GM21367 (cell line): ENCODE results near the gene PKIB.

Source experiments
- ATAC-seq: cut with Tn5 transposase; IDR thresholded peaks from one replicate; pipeline ENCODE4 v1.9.1; 2021; ENCODE audit not compliant: unreplicated experiment

PKIB gene

DNA sequence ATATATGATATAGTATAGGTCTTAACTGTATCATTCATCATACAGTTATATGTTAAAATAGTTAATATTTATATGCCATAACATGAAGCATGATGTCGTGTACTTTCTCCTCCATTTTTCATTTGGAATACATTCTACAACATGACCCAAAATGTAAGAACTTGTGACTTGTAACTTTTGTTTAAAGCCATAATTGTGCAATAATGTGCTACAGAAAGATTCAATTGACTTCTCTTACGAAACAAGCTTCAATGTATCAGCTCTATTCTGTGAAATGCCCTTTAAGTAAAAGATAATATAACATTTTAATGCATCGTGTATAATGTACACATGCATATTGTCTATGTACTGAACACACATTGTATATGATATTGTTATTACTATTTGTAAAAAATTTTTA, 92.6 kb downstream of the PKIB start:
- no peak for ATAC-seq

DNA sequence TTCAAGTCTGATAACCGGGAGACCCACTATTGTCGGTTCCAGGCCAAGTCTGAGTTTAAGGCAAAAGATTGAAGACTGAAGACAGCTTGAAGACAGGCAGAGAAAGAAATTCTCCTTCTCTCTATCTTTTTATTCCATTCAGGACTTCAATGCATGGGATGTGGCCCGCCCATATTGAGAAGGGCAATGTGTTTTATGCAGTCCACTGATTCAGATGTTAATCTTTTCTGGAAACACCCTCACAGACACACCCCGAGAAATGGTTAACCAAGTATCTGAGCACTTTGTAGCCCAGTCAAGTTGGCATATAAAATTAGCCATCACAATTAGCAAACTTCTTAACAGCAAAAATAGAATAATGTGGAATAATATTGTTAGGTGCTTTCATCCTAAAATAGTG, 93.9 kb downstream of the PKIB start:
- no peak for ATAC-seq

DNA sequence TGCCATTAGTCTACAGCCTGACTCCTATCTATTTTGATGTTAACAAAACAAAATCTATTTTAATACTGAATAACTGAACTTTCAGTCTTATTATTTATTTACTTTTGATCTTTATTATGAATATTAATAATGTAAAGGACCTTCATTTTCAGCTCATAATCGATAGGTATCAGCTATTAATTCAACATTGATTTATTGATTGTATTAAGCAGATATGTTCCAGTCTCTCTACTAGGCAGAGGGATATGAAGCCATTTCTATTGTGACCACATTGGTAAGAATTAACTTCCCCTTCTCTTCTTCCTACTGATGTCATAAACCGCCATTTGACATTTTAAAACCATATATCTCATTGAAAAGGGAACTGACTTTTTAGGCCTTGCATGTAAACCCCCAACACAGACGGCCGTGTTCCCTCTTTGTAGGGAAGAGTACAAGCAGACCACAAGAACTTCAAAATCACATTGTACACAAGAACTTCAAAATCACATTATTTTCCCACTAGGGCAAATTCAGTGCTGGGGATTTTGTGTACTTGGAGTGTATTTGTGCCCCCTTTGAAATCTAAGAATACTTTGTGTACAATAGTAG, 99.8 kb downstream of the PKIB start:
- ATAC-seq, result no peak

DNA sequence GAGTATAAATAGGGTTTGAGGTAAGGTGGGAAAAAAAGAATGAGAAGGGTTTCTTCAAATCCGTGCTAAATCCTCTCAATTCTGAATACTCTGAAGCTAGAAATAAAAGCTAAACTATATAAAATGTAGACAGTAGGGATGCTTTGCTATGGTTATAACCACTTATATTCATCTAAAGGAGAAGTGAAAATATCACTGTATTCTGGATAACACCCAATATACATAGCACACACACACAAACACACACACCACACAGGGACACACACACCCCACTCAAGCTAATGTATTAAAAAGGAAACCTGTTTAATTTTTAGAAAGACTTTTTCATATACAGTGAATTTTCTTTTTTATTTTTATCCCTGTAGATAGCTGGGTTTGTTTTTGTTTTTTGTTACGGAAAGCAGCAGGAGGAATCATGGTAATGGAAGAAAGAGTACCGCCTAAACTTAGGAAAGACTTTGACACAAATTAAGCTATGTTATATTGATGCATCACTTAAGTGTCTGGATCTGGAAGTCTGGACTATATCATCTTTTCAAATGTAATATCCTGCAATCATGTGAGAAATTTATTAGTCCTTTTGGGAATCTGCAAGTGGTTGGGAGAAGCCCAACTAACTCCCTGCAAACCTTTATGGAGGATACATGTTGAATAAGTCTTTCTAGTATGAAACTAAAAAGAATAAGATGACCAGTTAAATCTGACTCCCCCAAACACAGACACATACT, 100.9 kb downstream of the PKIB start:
- no peak for ATAC-seq

DNA sequence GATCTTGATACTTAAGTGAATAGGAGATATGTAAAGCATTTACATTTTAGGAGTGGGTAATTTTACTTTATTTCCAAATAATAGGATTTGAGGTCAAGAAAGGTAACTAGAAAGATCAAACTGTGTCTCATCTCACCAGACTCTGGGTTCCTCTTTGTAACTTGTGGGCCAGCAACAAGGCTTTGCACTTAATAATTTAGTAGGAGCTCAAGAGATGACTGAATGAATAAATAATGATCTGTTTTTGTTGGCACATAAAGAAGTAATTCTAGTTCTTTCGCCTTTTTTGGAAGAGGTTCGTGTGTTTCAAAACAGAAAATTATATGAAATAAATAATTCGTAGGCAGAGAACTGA, 101.9 kb downstream of the PKIB start:
- ATAC-seq, result no peak

DNA sequence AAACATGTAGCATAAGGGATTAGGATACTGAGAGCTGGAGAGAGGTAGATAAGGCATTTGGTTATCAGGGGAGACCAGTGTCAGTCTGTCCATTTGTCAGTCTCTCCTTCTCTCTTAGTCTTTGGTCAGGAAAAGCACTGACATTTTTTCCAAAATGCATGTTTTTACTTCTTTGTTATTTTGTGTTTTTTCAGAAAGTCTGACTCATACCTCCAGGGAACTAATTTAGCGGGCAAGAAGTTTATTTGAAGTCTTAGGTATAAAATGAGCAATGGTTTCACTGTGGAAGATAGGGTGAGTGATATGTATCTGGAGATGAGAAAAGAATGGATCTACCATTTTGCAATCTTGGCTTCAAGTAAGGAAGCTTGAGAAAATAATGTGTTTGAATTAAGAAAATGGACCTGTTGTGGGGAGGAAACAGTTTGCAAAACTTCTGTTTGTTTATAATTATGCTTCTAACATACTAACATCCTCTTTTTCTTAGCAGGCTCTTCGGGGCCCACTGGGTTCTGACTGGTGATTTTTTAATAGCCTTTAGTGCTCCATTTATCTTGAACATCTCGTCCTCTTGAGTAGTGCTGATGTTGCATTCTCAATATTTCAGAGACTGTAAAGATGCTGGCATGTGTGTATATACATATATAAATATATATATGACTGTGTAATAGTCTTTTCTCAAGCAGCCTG, 102.4 kb downstream of the PKIB start:
- no peak for ATAC-seq

- no peak for ATAC-seq
Measured at GRCh38 chr6:122713138-122713537, 102.9 kb downstream of the PKIB start.

GRCh38 chr6:122714059-122714458, 103.9 kb downstream of the PKIB start:
- no peak for ATAC-seq

DNA sequence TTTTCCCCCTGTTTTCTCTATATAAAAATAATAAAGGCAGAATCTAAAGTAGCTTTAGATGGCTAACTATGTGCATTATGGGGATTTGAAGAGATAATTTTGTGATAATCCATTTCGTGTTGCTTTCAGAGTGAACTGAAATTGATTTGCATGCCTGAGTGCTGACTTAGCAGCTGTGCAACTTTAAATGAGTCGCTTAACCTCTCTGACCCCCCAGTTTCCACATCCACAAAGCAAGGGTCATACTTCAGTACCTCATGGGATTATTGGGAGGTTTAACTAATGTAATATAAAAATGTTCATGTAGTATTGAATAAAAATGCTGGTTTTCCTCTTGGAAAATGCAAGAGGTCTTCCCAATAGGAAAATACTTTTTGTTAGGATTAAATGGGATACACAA, 105.5 kb downstream of the PKIB start:
- no peak for ATAC-seq

DNA sequence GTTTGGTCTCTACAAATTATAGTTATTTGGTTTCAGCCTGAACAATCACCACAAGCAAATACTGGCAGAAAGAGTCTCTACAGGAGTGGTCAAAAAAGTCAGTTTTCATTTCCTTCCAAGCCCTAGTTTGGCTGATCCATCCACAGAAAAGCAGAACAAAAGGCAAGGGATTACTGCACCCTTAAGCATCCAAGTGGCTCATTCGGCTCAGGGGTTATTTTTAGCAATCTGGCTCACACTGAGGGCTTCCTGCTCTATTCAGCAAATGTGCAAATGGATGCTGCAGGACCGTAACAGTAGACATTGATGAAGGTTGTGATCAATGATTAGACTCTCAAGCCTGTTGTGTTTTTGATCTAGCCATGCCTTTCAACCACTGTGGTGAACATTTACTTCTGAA, 107.1 kb downstream of the PKIB start:
- no peak for ATAC-seq

- ATAC-seq, result no peak
Measured at GRCh38 chr6:122718616-122719015, 108.4 kb downstream of the PKIB start.

DNA sequence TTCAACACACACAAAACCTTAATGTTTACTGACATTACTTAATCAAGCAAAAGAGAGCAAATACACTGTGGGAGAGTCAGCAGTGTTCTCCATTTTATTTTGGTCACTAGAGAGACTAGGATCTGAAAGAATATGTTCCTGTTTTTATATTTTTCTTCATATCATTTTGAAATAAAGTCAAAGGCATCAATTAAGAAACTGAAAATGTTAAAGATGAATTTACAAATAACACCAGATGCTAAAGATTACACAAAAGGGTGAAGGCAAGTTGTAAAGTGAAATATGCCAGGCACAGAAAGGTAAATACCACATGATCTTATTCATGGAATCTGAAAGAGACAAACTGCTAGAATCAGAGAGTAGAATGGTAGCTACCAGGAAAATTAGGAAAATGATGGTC, 109.0 kb downstream of the PKIB start:
- no peak for ATAC-seq

GRCh38 chr6:122722746-122723145, 112.5 kb downstream of the PKIB start:
- no peak for ATAC-seq

GRCh38 chr6:122726649-122727048, 116.4 kb downstream of the PKIB start:
- no peak for ATAC-seq

DNA sequence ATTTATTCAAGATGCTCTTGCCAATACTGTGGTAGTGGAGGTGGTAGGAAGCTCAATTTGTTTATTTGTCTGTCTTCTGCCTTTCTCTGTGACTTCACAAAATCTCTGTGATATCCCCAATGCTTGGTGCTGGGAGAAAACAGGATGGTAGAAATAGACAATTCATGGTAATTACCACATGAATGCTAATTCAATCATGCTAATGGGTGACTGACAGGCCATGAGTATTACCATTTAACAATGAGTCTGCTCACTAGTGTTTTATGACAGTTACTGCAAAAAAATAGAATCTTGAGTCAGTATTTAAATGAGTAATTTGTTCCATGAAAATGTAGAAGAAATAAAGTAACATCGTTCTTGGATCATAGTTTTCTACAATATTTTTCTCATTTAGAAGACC, 117.0 kb downstream of the PKIB start:
- ATAC-seq, result no peak

- ATAC-seq, result no peak
Measured at GRCh38 chr6:122730334-122730733, 120.1 kb downstream of the PKIB start.

GRCh38 chr6:122730775-122731386, 120.7 kb downstream of the PKIB start:
- peak; percentile 51 for ATAC-seq

- no peak for ATAC-seq
Measured at GRCh38 chr6:122733259-122733658, 123.1 kb downstream of the PKIB start.

DNA sequence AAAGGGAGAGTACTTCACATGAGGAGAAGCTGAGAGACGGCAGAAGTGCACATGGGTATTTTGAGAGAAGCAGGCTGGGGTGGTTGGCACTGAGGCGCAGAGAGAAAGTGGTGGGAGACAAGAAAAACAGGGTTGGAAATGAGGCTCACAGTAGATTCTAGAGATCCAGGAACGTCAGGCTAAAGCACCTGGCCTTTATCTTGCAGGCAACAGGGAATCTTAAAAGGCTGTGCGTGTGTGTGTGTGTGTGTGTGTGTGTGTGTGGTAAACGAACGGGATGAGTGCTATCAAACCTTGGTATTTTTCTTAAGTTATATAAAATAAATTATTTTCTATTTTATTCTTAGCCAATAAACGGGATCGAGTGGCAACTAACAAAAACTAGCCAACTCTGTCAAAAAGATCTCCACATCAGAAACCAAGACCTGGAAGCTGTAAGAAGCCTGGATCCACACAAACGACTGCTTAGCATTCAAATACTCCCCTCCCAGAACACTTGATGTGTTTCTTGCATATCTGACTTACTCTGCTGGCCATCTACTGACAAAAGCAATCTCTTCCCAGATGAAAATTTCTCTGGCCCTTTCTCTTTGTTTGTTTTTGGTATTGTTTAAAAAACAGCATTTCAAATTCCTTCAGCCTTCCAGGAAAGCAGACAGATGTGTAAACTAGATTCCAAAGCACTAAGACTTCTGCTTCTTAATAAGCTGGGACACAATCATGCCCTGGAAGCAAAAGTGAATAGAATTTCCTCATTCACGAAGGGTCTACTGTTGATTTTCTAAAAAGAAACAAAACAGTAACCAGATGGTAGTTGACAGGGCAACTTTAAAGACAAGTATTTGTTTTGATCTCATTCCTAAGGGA, 124.6 kb downstream of the PKIB start:
- ATAC-seq, result no peak

DNA sequence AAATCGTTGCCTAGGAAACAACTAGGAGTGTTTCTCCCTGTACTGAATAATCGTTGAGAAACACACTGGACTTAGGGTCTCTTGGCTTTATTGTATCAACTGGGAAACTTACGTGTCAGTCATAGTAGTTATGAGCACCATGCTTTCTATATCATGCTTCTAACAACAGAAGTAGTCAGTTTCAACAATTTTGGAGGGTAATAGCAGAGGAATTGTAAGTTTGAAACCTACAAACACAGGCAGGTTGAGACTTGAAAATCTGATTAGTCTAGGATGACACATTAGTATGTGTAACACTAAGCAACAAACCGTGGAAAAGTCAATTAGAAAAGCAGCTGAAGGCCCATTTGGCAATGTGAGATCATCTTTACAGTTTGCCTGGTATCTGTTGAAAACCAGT, 125.4 kb downstream of the PKIB start:
- ATAC-seq, result no peak

GRCh38 chr6:122736163-122736562, 126.0 kb downstream of the PKIB start:
- no peak for ATAC-seq
